Adipocyte (in vitro differentiated cells): ENCODE data around the gene ROR1.

Experiments
- DNase-seq: peaks from one replicate; pipeline ENCODE4 v3.0.0-alpha.2; 2015; ENCODE audit warnings: low read depth
- H3K27me3 ChIP-seq: replicated peaks from 2 replicates; pipeline ENCODE4 v1.7.0; 2013; ENCODE audit warnings: mild to moderate bottlenecking, low read length, moderate library complexity; ENCODE audit not compliant: control insufficient read depth, insufficient read depth
- H3K36me3 ChIP-seq: 2 replicates; pipeline ENCODE4 v1.7.0; 2013; ENCODE audit warnings: low read length, mild to moderate bottlenecking, moderate library complexity; ENCODE audit not compliant: control insufficient read depth, insufficient read depth, severe bottlenecking
- H3K4me1 ChIP-seq: 2 replicates; pipeline ENCODE4 v1.7.0; 2013; ENCODE audit warnings: mild to moderate bottlenecking, low read length, moderate library complexity; ENCODE audit not compliant: control insufficient read depth, insufficient read depth
- H3K4me3 ChIP-seq: 2 replicates; pipeline ENCODE4 v1.7.0; 2013; ENCODE audit warnings: mild to moderate bottlenecking, low read length, moderate library complexity
- H3K9ac ChIP-seq: 2 replicates; pipeline ENCODE4 v1.7.0; 2013; ENCODE audit warnings: mild to moderate bottlenecking, low read length, moderate library complexity
- H3K9me3 ChIP-seq: 2 replicates; pipeline ENCODE4 v1.7.0; 2013; ENCODE audit warnings: mild to moderate bottlenecking, low read length, moderate library complexity; ENCODE audit not compliant: control insufficient read depth

Gene ROR1

DNA sequence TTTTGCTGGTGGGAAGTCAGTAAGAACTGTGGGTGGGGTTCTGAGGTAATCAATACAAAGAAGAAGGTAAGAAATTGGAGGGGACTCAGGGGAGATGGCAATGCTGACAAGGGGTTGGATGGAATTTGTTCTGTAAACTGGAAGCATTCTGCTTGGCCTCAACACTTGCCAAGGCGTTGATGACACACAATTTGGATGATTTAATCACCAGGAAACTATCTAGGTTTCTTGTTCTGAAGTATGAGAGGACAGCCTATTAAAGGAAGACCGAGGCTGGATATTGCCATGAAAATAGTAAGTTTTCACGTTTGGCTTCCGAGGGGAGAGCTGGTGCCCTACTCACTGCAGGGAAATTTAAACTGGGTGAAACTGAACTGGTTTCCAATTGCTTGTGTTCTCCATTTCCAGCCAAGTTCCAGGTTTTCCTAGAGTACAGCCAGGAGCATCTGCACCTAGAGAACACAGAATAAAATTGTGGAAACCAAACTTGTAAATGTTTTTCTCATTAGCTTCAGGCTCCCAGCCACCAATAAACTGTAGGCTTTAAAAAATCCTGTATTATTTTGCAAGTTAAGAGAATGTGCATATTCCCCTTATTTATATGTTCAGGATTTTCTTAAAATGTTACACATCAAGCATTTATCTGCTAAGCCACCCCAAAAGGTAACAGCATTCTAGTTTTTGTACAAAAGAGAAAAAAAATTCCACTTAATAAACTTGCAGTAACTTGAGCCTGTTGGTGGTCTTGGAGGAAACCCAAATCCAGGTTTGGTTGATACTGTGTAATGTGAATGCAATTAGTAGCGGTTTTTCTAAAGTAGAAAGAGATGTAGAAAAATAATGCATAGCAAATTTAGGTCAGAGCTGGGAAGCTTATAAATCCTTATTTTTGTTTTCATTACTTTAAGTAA, 53.8 kb downstream of the ROR1 start:
- Histone ChIP-seq H3K4me3 (no peak overlapping the region), H3K4me1 (peaks cover 38% of the 10 kb centered on the region), H3K36me3 (no peaks in the 10 kb centered on the region), H3K9ac (no peak overlapping the region), H3K9me3 (no peaks in the 10 kb centered on the region), H3K27me3 (no peaks in the 10 kb centered on the region)
- DNase-seq: no peak

GRCh38 chr1:63828322-63829044, 54.7 kb downstream of the ROR1 start:
- no peak overlapping the region for H3K4me3 ChIP-seq
- no peak overlapping the region for H3K9ac ChIP-seq
- H3K4me1 ChIP-seq: peaks cover 42% of the 10 kb centered on the region
- DNase-seq: no peak
- H3K9me3 ChIP-seq: no peaks in the 10 kb centered on the region
- no peaks in the 10 kb centered on the region for H3K27me3 ChIP-seq
- H3K36me3 ChIP-seq: no peaks in the 10 kb centered on the region

- H3K27me3 ChIP-seq: no peaks in the 10 kb centered on the region
- peak overlapping the region; percentile 25 for H3K4me3 ChIP-seq
- peak; percentile 66 for DNase-seq
- H3K36me3 ChIP-seq: no peaks in the 10 kb centered on the region
- peaks cover 54% of the 10 kb centered on the region for H3K4me1 ChIP-seq
- no peaks in the 10 kb centered on the region for H3K9me3 ChIP-seq
- peak overlapping the region; percentile 62 for H3K9ac ChIP-seq
Measured at GRCh38 chr1:63829349-63830327, 55.8 kb downstream of the ROR1 start.

GRCh38 chr1:63831409-63831808, 57.6 kb downstream of the ROR1 start:
- DNase-seq: no peak
- Histone ChIP-seq H3K9me3 (no peaks in the 10 kb centered on the region), H3K4me3 (no peak overlapping the region), H3K9ac (no peak overlapping the region), H3K36me3 (no peaks in the 10 kb centered on the region), H3K27me3 (no peaks in the 10 kb centered on the region), H3K4me1 (peaks cover 55% of the 10 kb centered on the region)

- Histone ChIP-seq H3K4me3 (peak overlapping the region; percentile 43), H3K9me3 (no peaks in the 10 kb centered on the region), H3K36me3 (no peaks in the 10 kb centered on the region), H3K27me3 (no peaks in the 10 kb centered on the region), H3K9ac (peak overlapping the region; percentile 30), H3K4me1 (peaks cover 35% of the 10 kb centered on the region)
- no peak for DNase-seq
Measured at GRCh38 chr1:63833363-63834119, 59.7 kb downstream of the ROR1 start.

GRCh38 chr1:63835128-63835527, 61.3 kb downstream of the ROR1 start:
- H3K9me3 ChIP-seq: no peaks in the 10 kb centered on the region
- no peak overlapping the region for H3K4me3 ChIP-seq
- no peak overlapping the region for H3K9ac ChIP-seq
- no peak for DNase-seq
- peaks cover 20% of the 10 kb centered on the region for H3K4me1 ChIP-seq
- H3K36me3 ChIP-seq: no peaks in the 10 kb centered on the region
- no peaks in the 10 kb centered on the region for H3K27me3 ChIP-seq

GRCh38 chr1:63836374-63836773, 62.6 kb downstream of the ROR1 start:
- Histone ChIP-seq H3K9ac (no peak overlapping the region), H3K36me3 (no peaks in the 10 kb centered on the region), H3K27me3 (no peaks in the 10 kb centered on the region), H3K4me1 (peaks cover 16% of the 10 kb centered on the region), H3K4me3 (no peak overlapping the region), H3K9me3 (no peaks in the 10 kb centered on the region)
- no peak for DNase-seq

GRCh38 chr1:63836830-63837229, 63.0 kb downstream of the ROR1 start:
- H3K4me3 ChIP-seq: no peak overlapping the region

DNA sequence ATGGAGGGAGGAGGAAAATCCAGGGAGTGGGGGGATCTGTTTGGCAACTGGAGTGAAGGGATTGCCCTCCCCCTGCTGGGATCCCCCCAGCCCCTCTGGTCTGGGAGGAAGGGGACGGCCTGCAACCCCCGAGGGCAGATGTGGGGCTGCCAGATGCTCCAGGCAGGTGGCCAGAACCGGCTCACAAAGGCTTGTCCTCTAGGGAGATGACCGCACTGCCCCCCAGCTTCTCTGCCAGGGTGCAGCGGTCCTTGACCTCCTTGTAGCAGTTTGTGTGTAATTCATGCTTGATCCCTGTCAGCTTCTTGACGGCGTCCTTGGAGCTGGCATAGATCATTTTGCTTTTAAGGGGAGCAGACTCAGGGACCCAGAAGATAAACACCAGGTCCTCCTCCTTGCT, 69.2 kb downstream of the ROR1 start:
- Histone ChIP-seq H3K4me1 (peaks cover 26% of the 10 kb centered on the region), H3K36me3 (no peaks in the 10 kb centered on the region), H3K9ac (no peak overlapping the region), H3K27me3 (no peaks in the 10 kb centered on the region), H3K9me3 (no peaks in the 10 kb centered on the region), H3K4me3 (no peak overlapping the region)
- DNase-seq: no peak

More at GRCh38 chr1:63836830-63837229, 63.0 kb downstream of the ROR1 start:
- peaks cover 16% of the 10 kb centered on the region for H3K4me1 ChIP-seq
- no peaks in the 10 kb centered on the region for H3K36me3 ChIP-seq
- H3K27me3 ChIP-seq: no peaks in the 10 kb centered on the region
- DNase-seq: no peak
- no peak overlapping the region for H3K9ac ChIP-seq
- H3K9me3 ChIP-seq: no peaks in the 10 kb centered on the region

- Histone ChIP-seq H3K9ac (no peak overlapping the region), H3K4me3 (no peak overlapping the region), H3K9me3 (no peaks in the 10 kb centered on the region), H3K4me1 (peaks cover 26% of the 10 kb centered on the region), H3K36me3 (no peaks in the 10 kb centered on the region), H3K27me3 (no peaks in the 10 kb centered on the region)
- DNase-seq: no peak
Measured at GRCh38 chr1:63843884-63844283, 70.1 kb downstream of the ROR1 start.
